GM12872 (cell line): Measurements from ENCODE around the gene WNT3A.

ENCODE experiments used
- CTCF ChIP-seq: IDR thresholded peaks from 3 replicates; pipeline ENCODE4 v1.5.1; 2011; ENCODE audit warnings: low read depth, mild to moderate bottlenecking, low read length, moderate library complexity; ENCODE audit not compliant: insufficient read depth

The WNT3A gene

GRCh38 chr1:228068359-228068758 is 61.6 kb downstream of the WNT3A start:
- no peak for TF ChIP-seq CTCF

GRCh38 chr1:228070173-228070572 is 63.4 kb downstream of the WNT3A start:
- TF ChIP-seq CTCF, result no peak

- TF ChIP-seq CTCF, result no peak
Measured at GRCh38 chr1:228070851-228071250, 64.1 kb downstream of the WNT3A start.

- TF ChIP-seq CTCF, result no peak
Measured at GRCh38 chr1:228071839-228072657, 65.2 kb downstream of the WNT3A start.

GRCh38 chr1:228072658-228073043 is 65.9 kb downstream of the WNT3A start:
- no peak for TF ChIP-seq CTCF

- TF ChIP-seq CTCF, result no peak
Measured at GRCh38 chr1:228073061-228073856, 66.5 kb downstream of the WNT3A start.

GRCh38 chr1:228073857-228074545 is 67.2 kb downstream of the WNT3A start:
- TF ChIP-seq CTCF, result peak; percentile 28; the same call in 1 of the 3 replicates
